ENCODE results near the gene PTBP1. TPM values are rescaled to one million over a fixed set of nuclear protein-coding genes. Genes with fewer than 3 reads are reported as not detected.
"Not testable (repeated sequence)": the region's sequence is repeated elsewhere in the genome, so short reads cannot be mapped to it uniquely, and the experiment has no call there.

Gene PTBP1
- polyA plus RNA-seq, 3 donors, result 51.6 to 125 (median 119) TPM

GRCh38 chr19:843836-844545 is 46.7 kb downstream of the PTBP1 start:
- no peak overlapping the region for H3K27ac ChIP-seq (ENCODE audit: low read depth, low read length)
- 8 to 16% (median 14%) methylated on average over 32 to 61 of the region's 70 CpGs for WGBS, 3 donors

GRCh38 chr19:844546-844971 is 47.3 kb downstream of the PTBP1 start:
- no peak overlapping the region for H3K27ac ChIP-seq (ENCODE audit: low read depth, low read length)
- WGBS, 3 donors, result 13 to 40% (median 21%) methylated on average over 11 of the region's 11 CpGs

GRCh38 chr19:845707-846521 is 48.7 kb downstream of the PTBP1 start:
- 59 to 67% (median 62%) methylated on average over 25 to 37 of the region's 37 CpGs for WGBS, 3 donors
- H3K27ac ChIP-seq (ENCODE audit: low read depth, low read length), result no peak overlapping the region

- 25 to 38% (median 26%) methylated on average over 12 of the region's 12 CpGs for WGBS, 3 donors
- peak overlapping the region; percentile 40 for H3K27ac ChIP-seq (ENCODE audit: low read depth, low read length)
Observed at GRCh38 chr19:848386-848921, 51.2 kb downstream of the PTBP1 start.

- 70 to 86% (median 72%) methylated on average over 8 of the region's 8 CpGs for WGBS, 3 donors
- not testable (repeated sequence) for H3K27ac ChIP-seq (ENCODE audit: low read depth, low read length)
Observed at GRCh38 chr19:849195-849594, 51.9 kb downstream of the PTBP1 start.

- peak overlapping the region; percentile 65 for H3K27ac ChIP-seq (ENCODE audit: low read depth, low read length)
- WGBS, 3 donors, result 14 to 19% (median 18%) methylated on average over 27 to 28 of the region's 28 CpGs
Observed at GRCh38 chr19:850221-850978, 53.1 kb downstream of the PTBP1 start.

GRCh38 chr19:850979-851335 is 53.7 kb downstream of the PTBP1 start:
- H3K27ac ChIP-seq (ENCODE audit: low read depth, low read length), result no peak overlapping the region
- 24 to 43% (median 25%) methylated on average over 12 to 13 of the region's 13 CpGs for WGBS, 3 donors

- WGBS, 3 donors, result 45 to 63% (median 54%) methylated on average over 51 to 55 of the region's 55 CpGs
- H3K27ac ChIP-seq (ENCODE audit: low read depth, low read length), result no peak within 1 kb of the TSS
Observed at GRCh38 chr19:852136-853013, 55.1 kb downstream of the PTBP1 start, which contains the start of gene ELANE. ELANE (plus strand) TSS chr19:852303; CDS start chr19:852329, 26 bp downstream.

GRCh38 chr19:853014-853585 is 55.8 kb downstream of the PTBP1 start:
- no peak overlapping the region for H3K27ac ChIP-seq (ENCODE audit: low read depth, low read length)
- 23 to 29% (median 23%) methylated on average over 51 to 67 of the region's 67 CpGs for WGBS, 3 donors

- 63 to 69% (median 67%) methylated on average over 10 to 11 of the region's 17 CpGs for WGBS, 3 donors
- not testable (repeated sequence) for H3K27ac ChIP-seq (ENCODE audit: low read depth, low read length)
Observed at GRCh38 chr19:853614-854220, 56.5 kb downstream of the PTBP1 start.

- no peak overlapping the region for H3K27ac ChIP-seq (ENCODE audit: low read depth, low read length)
- WGBS, 3 donors, result 71 to 82% (median 75%) methylated on average over 6 of the region's 6 CpGs
Observed at GRCh38 chr19:854549-854948, 57.3 kb downstream of the PTBP1 start.

- 79 to 85% (median 84%) methylated on average over 12 of the region's 12 CpGs for WGBS, 3 donors
- H3K27ac ChIP-seq (ENCODE audit: low read depth, low read length), result no peak overlapping the region
Observed at GRCh38 chr19:855142-855541, 57.9 kb downstream of the PTBP1 start.

GRCh38 chr19:855566-856120 is 58.4 kb downstream of the PTBP1 start:
- 69% methylated on average over 36 to 40 of the region's 40 CpGs for WGBS, 3 donors
- no peak overlapping the region for H3K27ac ChIP-seq (ENCODE audit: low read depth, low read length)

- H3K27ac ChIP-seq (ENCODE audit: low read depth, low read length), result no peak overlapping the region
- WGBS, 3 donors, result 75 to 79% (median 78%) methylated on average over 9 of the region's 9 CpGs
Observed at GRCh38 chr19:858284-858683, 61.0 kb downstream of the PTBP1 start.

GRCh38 chr19:858868-859843 is 61.9 kb downstream of the PTBP1 start, which contains the start of gene CFD:
CFD (plus strand) TSS chr19:859664; CDS start chr19:859690, 26 bp downstream.
- no peak within 1 kb of the TSS for H3K27ac ChIP-seq (ENCODE audit: low read depth, low read length)
- WGBS, 3 donors, result 16 to 52% (median 21%) methylated on average over 21 to 24 of the region's 24 CpGs

Data from adipose tissue (tissue), 3 donors.